HG03378 (cell line): ENCODE data around the gene HUNK.

Experiments used
- ATAC-seq: cut with Tn5 transposase; IDR thresholded peaks from one replicate; pipeline ENCODE4 v1.9.1; 2021; ENCODE audit warnings: mild to moderate bottlenecking, moderate library complexity; ENCODE audit not compliant: unreplicated experiment

The HUNK gene

GRCh38 chr21:32044205-32045180, 171.7 kb downstream of the HUNK start:
- no peak for ATAC-seq

- no peak for ATAC-seq
These were observed 173.4 kb downstream of the HUNK start for GRCh38 chr21:32046191-32046590.

- no peak for ATAC-seq
These were observed 175.5 kb downstream of the HUNK start for GRCh38 chr21:32048353-32048752.
